HG03342 (cell line): Measurements from ENCODE around the gene FRMD4A.
"Not testable (repeated sequence)": the region's sequence is repeated elsewhere in the genome, so short reads cannot be mapped to it uniquely, and the experiment has no call there.

Experiments used
- ATAC-seq: cut with Tn5 transposase; IDR thresholded peaks from one replicate; pipeline ENCODE4 v1.9.1; 2021; ENCODE audit warnings: mild to moderate bottlenecking, moderate library complexity; ENCODE audit not compliant: unreplicated experiment

Gene FRMD4A

GRCh38 chr10:13924040-13924725, 406.5 kb downstream of the FRMD4A start:
- ATAC-seq, result no peak

DNA sequence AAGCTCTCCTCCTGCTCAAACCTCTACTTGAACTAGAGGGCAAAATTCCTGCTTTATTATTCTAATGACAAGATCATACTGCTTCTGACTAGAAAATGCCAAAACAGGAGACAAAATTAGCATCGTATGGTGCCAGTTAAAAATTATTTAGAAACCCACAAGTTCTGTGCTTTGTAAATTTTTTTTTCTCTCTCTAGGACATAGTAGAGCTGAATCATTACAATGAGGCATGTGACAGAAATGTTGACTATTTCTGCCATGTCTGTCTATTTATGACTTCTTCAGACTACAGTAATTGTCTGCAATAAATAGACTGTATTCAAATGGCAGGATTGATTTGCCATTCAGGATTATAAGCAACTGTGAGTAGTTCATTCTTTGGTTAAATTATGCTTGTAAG, 408.1 kb downstream of the FRMD4A start:
- ATAC-seq, result no peak

- no peak for ATAC-seq
These were observed 408.8 kb downstream of the FRMD4A start for GRCh38 chr10:13921941-13922340.

- not testable (repeated sequence) for ATAC-seq
These were observed 409.6 kb downstream of the FRMD4A start for GRCh38 chr10:13921131-13921530.

DNA sequence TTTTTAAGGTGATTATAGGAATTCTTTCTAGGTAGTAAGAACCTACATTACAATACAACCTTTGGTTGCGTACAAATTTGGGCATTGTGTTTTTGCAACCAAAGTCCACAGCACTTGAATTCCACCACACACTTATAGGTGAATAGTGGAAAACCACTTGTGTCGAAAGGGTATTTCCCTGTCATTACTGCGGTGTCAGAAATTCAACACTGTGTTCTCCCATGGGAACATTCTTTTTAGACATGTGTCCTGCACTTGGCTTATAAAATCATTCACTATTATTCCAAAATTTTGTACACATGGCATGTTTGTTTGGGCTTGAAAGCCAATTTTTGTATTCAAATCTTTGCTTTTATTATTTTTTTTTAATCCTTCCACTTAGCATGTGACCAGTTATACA, 410.3 kb downstream of the FRMD4A start:
- no peak for ATAC-seq

DNA sequence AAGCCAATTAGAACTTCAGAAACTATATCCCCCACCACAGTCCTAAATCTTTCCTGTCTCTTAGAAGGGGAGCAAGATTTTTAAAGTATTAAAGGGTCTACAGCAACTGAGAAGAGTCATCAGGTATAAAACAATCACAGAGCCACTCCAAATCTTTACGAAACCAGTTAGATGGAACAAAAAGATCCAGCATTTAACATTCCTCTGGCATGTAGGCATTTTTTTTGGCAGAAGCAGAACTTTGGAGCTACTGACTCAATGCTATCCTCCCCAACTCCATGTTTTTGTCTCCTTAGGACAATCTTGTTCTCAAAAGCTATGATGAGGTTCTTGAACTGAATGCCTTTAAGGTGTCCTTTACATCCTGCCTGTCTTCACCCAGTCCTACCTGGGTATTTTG, 410.7 kb downstream of the FRMD4A start:
- ATAC-seq, result no peak

- ATAC-seq, result no peak
These were observed 412.9 kb downstream of the FRMD4A start for GRCh38 chr10:13917791-13918190.

DNA sequence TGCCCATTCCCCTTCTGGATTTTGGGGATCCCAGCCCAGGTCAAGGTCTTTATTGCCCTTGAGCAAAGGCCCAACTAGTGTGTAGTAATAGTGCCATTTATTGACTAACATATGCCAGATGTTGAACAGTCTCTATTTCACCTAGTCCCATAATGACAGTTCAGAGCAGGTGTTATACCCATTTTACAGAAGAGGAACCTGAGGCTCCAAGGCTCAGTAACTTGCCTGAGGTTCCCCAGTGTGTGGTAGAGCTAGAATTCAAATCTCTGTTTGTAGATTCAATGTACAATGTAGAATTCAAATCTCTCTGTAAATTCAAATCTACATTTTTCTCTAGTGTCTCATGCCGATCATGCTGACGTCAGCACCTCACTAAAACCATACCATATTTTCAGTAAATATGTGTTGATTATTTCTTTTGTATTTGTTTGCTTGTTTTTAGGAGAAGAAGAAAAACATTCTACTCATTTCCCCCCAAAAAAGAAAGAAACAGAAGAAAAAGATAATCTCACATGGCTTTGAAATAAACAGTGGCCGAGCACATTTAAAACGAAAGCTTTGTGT, 414.3 kb downstream of the FRMD4A start:
- no peak for ATAC-seq

DNA sequence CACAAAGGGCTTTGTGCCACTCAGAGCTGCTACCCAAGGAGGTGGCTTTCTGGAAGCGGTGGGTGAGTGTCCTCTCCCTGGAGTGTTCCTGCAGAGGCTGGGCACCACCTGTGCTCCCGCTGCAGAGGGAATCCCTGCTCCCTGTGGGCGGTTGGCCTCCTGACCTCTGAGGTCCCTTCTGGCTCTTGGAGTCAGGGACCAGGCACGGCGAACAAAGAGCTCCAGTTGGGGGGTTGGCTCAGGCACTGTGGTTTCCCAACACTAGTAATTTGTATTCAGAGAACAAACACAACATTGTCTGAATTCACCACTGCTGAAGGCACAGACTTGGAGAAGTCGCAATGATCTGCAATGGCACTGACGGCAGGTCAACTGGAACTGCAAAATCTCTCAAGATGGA, 415.0 kb downstream of the FRMD4A start:
- ATAC-seq, result no peak

DNA sequence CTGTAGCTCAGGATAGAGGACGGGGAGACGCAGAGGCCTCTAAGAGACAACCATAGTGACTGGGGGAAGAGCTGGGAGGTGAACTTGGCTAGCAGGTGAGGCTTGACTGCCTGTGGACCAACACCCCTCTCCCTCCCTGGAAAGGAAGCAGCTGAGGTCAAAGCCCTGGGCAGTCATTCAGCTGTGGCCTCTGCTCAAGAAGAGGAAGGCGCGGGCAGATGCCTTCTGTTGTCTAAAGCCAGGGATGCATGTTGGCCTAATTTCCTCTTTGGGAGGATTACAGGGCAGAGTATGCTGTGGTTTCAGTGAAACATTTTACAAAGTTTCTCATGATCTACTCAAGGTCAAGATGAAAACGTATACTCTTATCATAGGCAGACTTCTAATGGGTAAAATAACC, 416.8 kb downstream of the FRMD4A start:
- ATAC-seq, result no peak

DNA sequence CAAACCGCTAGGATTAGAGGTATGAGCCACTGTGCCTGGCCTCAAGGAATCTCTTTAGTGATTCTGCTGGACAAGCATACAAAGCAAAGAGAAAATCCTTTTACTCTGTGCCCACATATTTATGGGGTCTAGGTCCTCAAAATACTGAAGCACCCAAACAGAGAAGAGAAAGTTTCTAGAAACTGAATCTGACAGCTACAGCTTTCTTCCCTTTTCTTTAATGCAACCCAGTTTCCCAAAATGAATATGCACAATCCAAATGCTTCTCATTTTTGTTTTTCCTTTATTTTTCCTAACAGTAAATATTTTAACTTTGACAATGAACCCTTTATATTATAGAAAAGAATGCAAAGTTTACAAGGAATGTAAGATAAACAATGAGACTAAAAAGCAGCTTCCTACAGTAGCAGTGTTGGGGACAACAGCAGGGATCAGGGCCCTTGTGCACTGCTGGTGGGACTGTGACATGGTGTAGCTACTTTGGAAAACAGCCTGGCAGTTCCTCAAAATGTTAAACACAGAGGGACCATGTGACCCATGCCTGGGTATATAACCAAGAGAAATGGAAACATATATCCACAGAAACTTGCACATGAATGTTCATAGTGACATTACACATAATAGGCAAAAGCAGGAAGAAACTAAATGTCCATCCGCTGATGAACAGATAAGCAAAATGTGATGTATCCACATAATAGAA, 418.8 kb downstream of the FRMD4A start:
- no peak for ATAC-seq

- no peak for ATAC-seq
These were observed 421.0 kb downstream of the FRMD4A start for GRCh38 chr10:13909516-13910258.

DNA sequence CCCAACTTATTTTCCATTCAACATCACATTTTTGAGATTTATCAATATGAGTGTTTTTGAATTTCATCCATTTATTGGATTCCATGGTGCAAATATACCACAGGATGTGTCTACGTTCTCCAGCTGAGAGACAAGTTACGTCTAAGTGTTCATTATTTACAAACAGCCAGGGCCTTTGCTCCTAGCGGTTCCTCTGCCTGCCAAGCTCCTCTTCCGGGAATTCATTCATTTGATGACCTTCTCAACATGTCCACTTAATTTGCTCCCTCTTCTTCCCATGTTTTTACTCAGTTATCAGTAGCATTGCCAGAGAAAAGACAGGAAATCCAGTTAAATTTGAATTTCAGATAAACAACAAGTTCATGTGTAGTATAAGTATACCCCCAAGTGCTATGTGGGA, 422.2 kb downstream of the FRMD4A start:
- ATAC-seq, result no peak

- ATAC-seq, result no peak
These were observed 423.2 kb downstream of the FRMD4A start for GRCh38 chr10:13907570-13907969.

DNA sequence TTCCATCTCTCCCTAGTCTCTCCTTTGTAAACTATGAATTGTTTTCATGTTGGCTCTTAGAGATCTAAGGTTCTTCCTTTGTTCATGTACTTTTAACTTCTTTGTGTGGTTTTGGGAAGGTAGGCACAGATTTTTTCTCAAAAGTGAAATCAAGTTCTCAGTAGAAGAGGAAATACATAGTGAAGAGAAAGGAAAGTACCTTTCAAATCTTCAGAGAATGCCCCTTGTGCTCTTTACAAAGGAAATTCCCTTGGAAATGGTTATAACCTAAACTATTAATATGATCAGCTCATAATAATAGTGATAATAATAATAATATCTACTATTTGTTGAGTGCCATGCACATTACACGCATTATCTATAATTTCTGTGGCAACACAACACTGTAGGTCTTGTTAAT, 425.4 kb downstream of the FRMD4A start:
- ATAC-seq, result no peak

DNA sequence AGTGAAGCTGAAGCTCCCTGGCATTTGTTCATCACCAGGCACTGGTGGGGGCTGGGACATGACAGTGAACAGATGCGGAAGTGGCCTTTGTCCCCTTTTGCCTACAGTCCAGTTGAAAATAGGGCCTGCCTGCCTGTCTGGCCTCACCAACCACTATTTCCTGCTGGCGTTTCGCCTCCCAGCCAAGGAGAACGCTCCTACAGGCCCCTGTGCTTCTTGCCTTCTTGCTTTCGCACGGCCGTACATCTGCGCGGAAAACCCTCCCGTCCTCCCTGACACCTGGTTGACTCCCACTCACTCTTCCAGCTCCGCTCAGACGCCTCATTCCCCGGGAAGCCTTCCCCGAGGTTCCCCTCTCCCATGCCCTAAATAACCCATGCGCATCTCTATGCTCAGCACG, 426.7 kb downstream of the FRMD4A start:
- ATAC-seq, result no peak

DNA sequence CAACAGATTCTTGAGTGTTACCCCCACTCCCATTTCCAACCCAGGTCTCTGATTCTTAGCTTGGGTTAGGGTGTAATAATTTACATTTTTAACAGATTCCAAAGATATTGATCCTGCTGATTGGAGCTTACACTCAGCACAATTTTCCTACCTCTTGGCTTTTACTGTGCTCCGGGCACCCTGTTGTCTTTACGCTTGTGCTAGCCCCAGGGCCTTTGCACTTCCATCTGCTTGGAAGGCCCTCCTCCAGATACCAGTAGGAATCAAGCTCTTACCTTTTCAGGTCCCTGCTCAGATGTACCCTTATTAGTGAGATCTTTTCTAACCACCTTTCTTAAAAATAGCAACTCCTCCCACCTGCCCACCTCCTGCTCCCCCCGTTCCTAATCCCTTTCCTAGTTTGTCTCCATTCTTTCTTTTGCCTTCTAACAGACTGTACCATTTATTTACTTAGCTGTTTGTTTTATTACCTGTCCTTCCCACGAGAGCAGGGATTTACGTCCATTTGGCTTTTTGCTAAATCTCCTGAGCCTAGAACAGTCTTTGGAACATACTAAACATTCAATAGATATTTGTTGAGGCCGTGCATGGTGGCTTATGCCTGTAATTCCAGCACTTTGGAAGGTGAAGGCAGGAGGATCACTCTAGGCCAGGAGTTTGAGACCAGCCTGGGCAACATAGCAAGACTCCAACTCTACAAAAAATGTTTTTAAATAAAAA, 427.7 kb downstream of the FRMD4A start:
- no peak for ATAC-seq

DNA sequence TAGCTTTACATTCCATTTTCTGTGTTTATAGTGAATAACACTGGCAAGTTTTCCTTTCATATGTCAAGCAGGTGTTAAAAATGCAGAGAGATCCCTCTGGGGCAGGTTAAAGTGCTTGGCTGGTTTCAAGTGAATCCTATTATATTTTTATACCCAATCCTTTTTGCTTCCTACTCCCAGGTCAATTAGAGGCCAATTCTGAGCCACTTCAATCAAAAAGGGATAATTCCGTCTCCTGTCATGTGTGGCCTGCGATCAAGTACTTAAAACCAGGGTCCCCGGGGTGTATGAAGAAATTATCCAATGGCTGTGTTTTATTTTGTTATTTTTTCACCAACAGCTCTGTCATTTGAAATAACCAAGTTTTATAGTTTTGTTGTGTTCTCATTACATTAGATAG, 430.8 kb downstream of the FRMD4A start:
- ATAC-seq, result no peak

DNA sequence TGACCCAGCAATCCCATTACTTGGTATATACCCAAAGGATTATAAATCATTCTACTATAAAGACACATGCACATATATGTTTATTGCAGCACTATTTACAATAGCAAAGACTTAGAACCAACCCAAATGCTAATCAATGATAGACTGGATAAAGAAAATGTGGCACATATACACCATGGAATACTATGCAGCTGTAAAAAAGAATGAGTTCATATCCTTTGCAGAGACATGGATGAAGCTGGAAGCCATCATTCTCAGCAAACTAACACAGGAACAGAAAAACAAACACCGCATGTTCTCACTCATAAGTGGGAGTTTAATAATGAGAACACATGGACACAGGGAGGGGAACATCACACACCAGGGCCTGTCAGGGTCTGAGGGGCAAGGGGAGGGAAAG, 434.6 kb downstream of the FRMD4A start:
- ATAC-seq, result not testable (repeated sequence)

DNA sequence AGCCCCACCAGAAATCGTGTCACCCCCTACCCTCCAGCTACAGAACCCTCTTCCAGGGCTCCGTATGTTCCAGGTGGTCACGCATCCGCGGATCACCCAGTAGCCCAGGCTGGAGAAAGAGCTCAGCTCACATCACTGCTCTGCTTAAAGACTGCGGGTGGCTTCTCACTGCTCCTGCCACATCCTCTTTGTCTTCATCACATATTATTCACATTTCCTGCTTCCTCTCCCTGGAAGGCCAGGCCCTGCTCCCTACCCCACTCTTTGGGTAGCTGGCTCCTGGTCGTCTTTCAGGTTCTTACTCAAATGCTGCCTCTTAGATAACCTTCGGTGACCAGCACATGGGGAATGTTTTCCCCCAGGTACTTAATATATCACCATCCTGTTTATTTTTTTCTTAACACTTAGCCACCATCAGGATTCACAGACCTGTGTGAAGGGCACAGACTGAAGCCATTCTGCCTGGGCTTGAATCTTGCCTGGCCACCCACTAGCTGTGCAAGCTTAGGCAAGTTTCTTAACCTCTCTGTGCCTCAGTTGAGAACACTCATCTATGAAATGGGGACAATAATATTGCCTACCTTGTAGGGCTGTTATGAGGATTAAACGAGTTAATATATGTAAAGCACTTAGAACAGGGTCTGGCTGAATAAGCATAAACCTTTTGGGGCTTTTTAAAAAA, 436.2 kb downstream of the FRMD4A start:
- ATAC-seq, result no peak
